ENCODE data around the gene ZMIZ1.

GRCh38 chr10:79165070-79165778, 96.5 kb downstream of the ZMIZ1 start:
- no peak for TF ChIP-seq CTCF (conservative IDR thresholded peaks at IDR 0.05; ENCODE audit: low read length)
- TF ChIP-seq EZH2phosphoT487 (IDR thresholded peaks at IDR 0.05; ENCODE audit: borderline replicate concordance), result no peak

All from Loucy (cell line).